K562 (cell line): Measurements from ENCODE around the gene ZFP36. TPM values are rescaled to one million over a fixed set of nuclear protein-coding genes. Genes with fewer than 3 reads are reported as not detected.

Experiments used
- ATF2 ChIP-seq: sonication (generic); formaldehyde crosslinking; IDR thresholded peaks from 2 replicates; pipeline ENCODE4 v1.8.1; 2022; ENCODE audit warnings: missing genetic modification reagents
- ATF6 ChIP-seq: sonication (generic); formaldehyde crosslinking; IDR thresholded peaks from 2 replicates; pipeline ENCODE4 v1.4.0; 2020; ENCODE audit warnings: mild to moderate bottlenecking, missing genetic modification reagents
- BRD9 ChIP-seq: fragments of 450-650 bp; IDR thresholded peaks from 2 replicates; pipeline ENCODE4 v1.6.1; 2018; ENCODE audit warnings: low read depth; ENCODE audit not compliant: partially characterized antibody
- BRF2 ChIP-seq: IDR thresholded peaks from 3 replicates; pipeline ENCODE4 v1.6.1; 2011; ENCODE audit warnings: borderline replicate concordance, mild to moderate bottlenecking; ENCODE audit not compliant: insufficient read length, insufficient read depth
- CBX2 ChIP-seq: fragments of 200-600 bp; sonication (generic); IDR thresholded peaks from one replicate; pipeline ENCODE4 v1.6.1; 2012; ENCODE audit warnings: mild to moderate bottlenecking, low read length, inconsistent platforms; ENCODE audit not compliant: insufficient read depth, poor library complexity, severe bottlenecking
- CCNT2 ChIP-seq: IDR thresholded peaks from 2 replicates; pipeline ENCODE4 v1.6.1; 2011; ENCODE audit warnings: borderline replicate concordance, low read depth, mild to moderate bottlenecking, moderate library complexity, mixed read lengths, low read length; ENCODE audit not compliant: insufficient read length; ENCODE audit errors: extremely low read depth
- CHCHD3 ChIP-seq: fragments of 250-450 bp; sonication (Bioruptor Pico); IDR thresholded peaks from 2 replicates; pipeline ENCODE4 v2.1.2; 2022; ENCODE audit warnings: mild to moderate bottlenecking
- HDAC1 ChIP-seq, 2 experiments: fragments of 450-650 bp; IDR thresholded peaks; 2 replicates each; pipeline ENCODE4 v1.6.1; 2016 to 2017; ENCODE audit warnings: inconsistent platforms in 1 of 2, mild to moderate bottlenecking in 1 of 2, moderate library complexity in 1 of 2
- HDAC3 ChIP-seq: fragments of 450-650 bp; IDR thresholded peaks from 2 replicates; pipeline ENCODE4 v1.6.1; 2018; ENCODE audit warnings: borderline replicate concordance, mild to moderate bottlenecking, moderate library complexity; ENCODE audit not compliant: partially characterized antibody
- HDAC8 ChIP-seq: fragments of 450-650 bp; IDR thresholded peaks from 2 replicates; pipeline ENCODE4 v1.6.1; 2016; ENCODE audit warnings: mild to moderate bottlenecking, missing genetic modification characterization, moderate library complexity, missing compliant biosample characterization
- KLF6 ChIP-seq: fragments of 250-450 bp; sonication (Bioruptor Pico); IDR thresholded peaks from 2 replicates; pipeline ENCODE4 v1.4.0; 2020; ENCODE audit warnings: mild to moderate bottlenecking, moderate library complexity, borderline replicate concordance
- SREBF1 ChIP-seq: fragments of 150-350 bp; IDR thresholded peaks from 2 replicates; pipeline ENCODE4 v1.6.1; 2014; ENCODE audit warnings: antibody characterized with exemption, low read depth, low read length, borderline replicate concordance
- SUPT5H ChIP-seq: fragments of 450-650 bp; IDR thresholded peaks from 2 replicates; pipeline ENCODE4 v1.6.1; 2016
- THRB ChIP-seq: fragments of 450-650 bp; formaldehyde crosslinking; conservative IDR thresholded peaks from 2 replicates; pipeline ENCODE4 v1.4.0; 2022; ENCODE audit warnings: mild to moderate bottlenecking, missing genetic modification characterization
- ZKSCAN8 ChIP-seq: fragments of 200-800 bp; sonication (Bioruptor generic); IDR thresholded peaks from 2 replicates; pipeline ENCODE4 v1.6.1; 2016; ENCODE audit warnings: missing genetic modification characterization, missing compliant biosample characterization
- ZNF512 ChIP-seq: IDR thresholded peaks from 2 replicates; pipeline ENCODE4 v1.6.1; 2016; ENCODE audit warnings: missing genetic modification characterization, missing compliant biosample characterization
- polyA plus RNA-seq, 8 experiments: library from polyadenylated mRNA; depleted of rRNA in 4 of 8; stranded (reverse) in 5 of 8; unstranded in 3 of 8; fragments of >200 nt; fragmentation: Nextera tagmentation in 2 of 8; fragmentation: Illumina TruSeq in 1 of 8; extraction: Ambion mirVana in 2 of 8; extraction: Trizol in 1 of 8; gene quantifications; 2 replicates each; pipeline versions ENCODE4 v1.2.1 to v1.2.3, GENCODE V29; 2011 to 2014; ENCODE audit warnings: inconsistent platforms in 1 of 8, missing spikeins in 1 of 8
- total RNA-seq, 7 experiments: library from RNA; depleted of rRNA in 6 of 7; stranded (reverse); fragments of >200 nt in 6 of 7; fragmentation: Illumina TruSeq in 2 of 7; extraction: Trizol in 2 of 7; gene quantifications; 2 replicates each; pipeline versions ENCODE4 v1.2.1 to v1.2.3, GENCODE V29; 2011 to 2021; ENCODE audit warnings: low replicate concordance in 1 of 7
- TF ChIP-seq, protein P1 (sequence below), 3 experiments: IDR thresholded peaks in 2 of 3; conservative IDR thresholded peaks in 1 of 3; 2 replicates each; pipeline ENCODE4 v1.5.1; 2011 to 2012; ENCODE audit warnings: low read length in 3 of 3, mild to moderate bottlenecking in 3 of 3, control low read depth in 2 of 3, improper control_type of control experiment in 1 of 3, inconsistent platforms in 1 of 3, low read depth in 1 of 3, mixed read lengths in 1 of 3, moderate library complexity in 1 of 3; ENCODE audit not compliant: insufficient read depth in 2 of 3
- TF ChIP-seq, protein P2 (sequence below): fragments of 250-450 bp; sonication (Bioruptor Pico); IDR thresholded peaks from 2 replicates; pipeline ENCODE4 v1.8.0; 2021; ENCODE audit warnings: moderate library complexity, mild to moderate bottlenecking, inconsistent platforms

The ZFP36 gene
- total and polyA plus RNA-seq, 9 of the 15 experiments (the other 6 are each of a cell fraction or from before 2014, with no cell fraction given), result 1.0 to 20.1 (median 3.5) TPM

- TF ChIP-seq THRB (0 out of 2 replicates have a peak, but pooled peaks have one; percentile 35), CBX2 (no peak), BRF2 (no peak), ATF6 (no peak), HDAC1 (IDR thresholded peaks at IDR 0.05) (no peak), HDAC3 (no peak), SREBF1 (no peak), ATF2 (CRISPR knock-in tag) (no peak), CHCHD3 (no peak), BRD9 (no peak), KLF6 (CRISPR knock-in tag) (no peak), HDAC8 (tag) (no peak), ZNF512 (tag) (no peak), ZKSCAN8 (CRISPR knock-in tag) (no peak), CCNT2 (no peak), SUPT5H (peak; percentile 22)
- TF ChIP-seq, protein P1, sequence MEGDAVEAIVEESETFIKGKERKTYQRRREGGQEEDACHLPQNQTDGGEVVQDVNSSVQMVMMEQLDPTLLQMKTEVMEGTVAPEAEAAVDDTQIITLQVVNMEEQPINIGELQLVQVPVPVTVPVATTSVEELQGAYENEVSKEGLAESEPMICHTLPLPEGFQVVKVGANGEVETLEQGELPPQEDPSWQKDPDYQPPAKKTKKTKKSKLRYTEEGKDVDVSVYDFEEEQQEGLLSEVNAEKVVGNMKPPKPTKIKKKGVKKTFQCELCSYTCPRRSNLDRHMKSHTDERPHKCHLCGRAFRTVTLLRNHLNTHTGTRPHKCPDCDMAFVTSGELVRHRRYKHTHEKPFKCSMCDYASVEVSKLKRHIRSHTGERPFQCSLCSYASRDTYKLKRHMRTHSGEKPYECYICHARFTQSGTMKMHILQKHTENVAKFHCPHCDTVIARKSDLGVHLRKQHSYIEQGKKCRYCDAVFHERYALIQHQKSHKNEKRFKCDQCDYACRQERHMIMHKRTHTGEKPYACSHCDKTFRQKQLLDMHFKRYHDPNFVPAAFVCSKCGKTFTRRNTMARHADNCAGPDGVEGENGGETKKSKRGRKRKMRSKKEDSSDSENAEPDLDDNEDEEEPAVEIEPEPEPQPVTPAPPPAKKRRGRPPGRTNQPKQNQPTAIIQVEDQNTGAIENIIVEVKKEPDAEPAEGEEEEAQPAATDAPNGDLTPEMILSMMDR (IDR thresholded peaks at IDR 0.05 in 2 of 3, conservative IDR thresholded peaks at IDR 0.05 in 1 of 3; ENCODE audit: insufficient read depth in 2 of 3, low read depth in 1 of 3, low read length in 3 of 3), result no peak
- TF ChIP-seq, protein P2, sequence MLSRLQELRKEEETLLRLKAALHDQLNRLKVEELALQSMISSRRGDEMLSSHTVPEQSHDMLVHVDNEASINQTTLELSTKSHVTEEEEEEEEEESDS, result no peak
These were observed 26.0 kb downstream of the ZFP36 start (continued) for GRCh38 chr19:39432677-39433025.
